Activated CD4-positive, alpha-beta T cell treated with anti-CD3 and anti-CD28 coated beads, Interleukin-2, amount 10 ng/mL, durations not matched to agents 24 days and 14 days (primary cell): ENCODE results near the gene PTPRN2. TPM values are rescaled to one million over a fixed set of nuclear protein-coding genes. Genes with fewer than 3 reads are reported as not detected.
"Not testable (repeated sequence)": the region's sequence is repeated elsewhere in the genome, so short reads cannot be mapped to it uniquely, and the experiment has no call there.

ENCODE experiments used
- DNase-seq: peaks from one replicate; pipeline ENCODE4 v3.0.0; 2022
- H3K27ac Mint-ChIP-seq: one replicate; pipeline ENCODE4 v1.8.0; 2022; ENCODE audit warnings: mild to moderate bottlenecking, mixed read lengths
- H3K27me3 Mint-ChIP-seq: one replicate; pipeline ENCODE4 v1.8.0; 2022; ENCODE audit warnings: mixed read lengths
- H3K36me3 Mint-ChIP-seq: one replicate; pipeline ENCODE4 v1.8.0; 2022; ENCODE audit warnings: low read depth, mild to moderate bottlenecking, mixed read lengths
- H3K4me1 Mint-ChIP-seq: one replicate; pipeline ENCODE4 v1.8.0; 2021; ENCODE audit warnings: mixed read lengths
- H3K4me3 Mint-ChIP-seq: one replicate; pipeline ENCODE4 v1.8.0; 2022; ENCODE audit warnings: mild to moderate bottlenecking, moderate library complexity, mixed read lengths
- H3K9me3 Mint-ChIP-seq: one replicate; pipeline ENCODE4 v1.8.0; 2021; ENCODE audit warnings: mixed read lengths
- intact Hi-C: fragments of 100-400 bp; cut with micrococcal nuclease; formaldehyde crosslinking; loops from one replicate; pipeline ENCODE4 v1.15.1; 2023
- total RNA-seq: library from RNA; stranded (reverse); gene quantifications from 2 replicates; pipeline ENCODE4 v1.2.3, GENCODE V29; 2022

PTPRN2 gene
- total RNA-seq, 1 donor from 2014 or later: 0.33 TPM

GRCh38 chr7:157493776-157494175 lies 1093.8 kb downstream of the PTPRN2 start:
- DNase-seq: no peak
- Mint-ChIP-seq H3K27ac (no peak overlapping the region), H3K4me1 (peaks cover 39% of the 10 kb centered on the region), H3K36me3 (peaks cover 10% of the 10 kb centered on the region), H3K27me3 (peaks cover 24% of the 10 kb centered on the region), H3K4me3 (no peak overlapping the region), H3K9me3 (peaks cover 10% of the 10 kb centered on the region)
- intact Hi-C loops: loop anchor here (5.0 to 10.0 kb wide), 2 partner anchors 79 to 189 kb away; no protein-coding TSS in a partner anchor

- Mint-ChIP-seq H3K36me3 (peaks cover 10% of the 10 kb centered on the region), H3K4me1 (peaks cover 39% of the 10 kb centered on the region), H3K4me3 (no peak overlapping the region), H3K9me3 (peaks cover 10% of the 10 kb centered on the region), H3K27me3 (peaks cover 23% of the 10 kb centered on the region), H3K27ac (no peak overlapping the region)
- DNase-seq: no peak
- intact Hi-C loops: loop anchor here (5.0 to 10.0 kb wide), 2 partner anchors 79 to 188 kb away; no protein-coding TSS in a partner anchor
These were observed 1094.6 kb downstream of the PTPRN2 start for GRCh38 chr7:157493017-157493416.

GRCh38 chr7:157490465-157490912 lies 1097.1 kb downstream of the PTPRN2 start:
- H3K36me3 Mint-ChIP-seq: peaks cover 10% of the 10 kb centered on the region
- peaks cover 10% of the 10 kb centered on the region for H3K9me3 Mint-ChIP-seq
- H3K27ac Mint-ChIP-seq: peak overlapping the region; percentile 71
- peaks cover 27% of the 10 kb centered on the region for H3K27me3 Mint-ChIP-seq
- peaks cover 31% of the 10 kb centered on the region for H3K4me1 Mint-ChIP-seq
- DNase-seq: peak; percentile 88
- H3K4me3 Mint-ChIP-seq: peak overlapping the region; percentile 51
- intact Hi-C loops: loop anchor here (1.0 to 10.0 kb wide), 4 partner anchors 12 to 186 kb away; no protein-coding TSS in a partner anchor

- not testable (repeated sequence) for H3K4me3 Mint-ChIP-seq, DNase-seq
These were observed 1097.8 kb downstream of the PTPRN2 start for GRCh38 chr7:157489870-157490269.

More at GRCh38 chr7:157489870-157490269, 1097.8 kb downstream of the PTPRN2 start:
- Mint-ChIP-seq H3K27me3 (peaks cover 31% of the 10 kb centered on the region), H3K36me3 (peaks cover 10% of the 10 kb centered on the region), H3K4me1 (peaks cover 30% of the 10 kb centered on the region)
- H3K9me3 Mint-ChIP-seq, H3K27ac Mint-ChIP-seq: not testable (repeated sequence)
- intact Hi-C loops: loop anchor here (1.0 to 10.0 kb wide), 4 partner anchors 12 to 185 kb away; no protein-coding TSS in a partner anchor

Other genes starting within 250 kb of the PTPRN2 start
- gene NCAPG2, start 117.0 kb upstream of the PTPRN2 start, total RNA-seq: 94.6 and 96.3 TPM in 2 replicates
- gene ESYT2, start 241.7 kb upstream of the PTPRN2 start, total RNA-seq: 60.3 and 61.3 TPM in 2 replicates